Tibial artery (tissue), 4 donors: ENCODE measurements around the gene TXNDC17.
"Not testable (repeated sequence)": the region's sequence is repeated elsewhere in the genome, so short reads cannot be mapped to it uniquely, and the experiment has no call there.

ENCODE experiments used
- DNase-seq, 2 donors: peaks; one replicate each; pipeline ENCODE4 v3.0.0-alpha.2; 2019
- H3K27ac ChIP-seq, 2 donors: fragments of 200-600 bp; sonication (generic) in 1 of 2; 1 replicate in 1 of 2; 2 replicates in 1 of 2; pipeline ENCODE4 v1.5.1; 2018 to 2019; ENCODE audit warnings: mild to moderate bottlenecking in 1 of 2
- H3K27me3 ChIP-seq, 2 donors: fragments of 200-600 bp; sonication (generic) in 1 of 2; one replicate each; pipeline versions ENCODE4 v1.5.1 to v1.6.0; 2016 to 2019
- H3K36me3 ChIP-seq, 3 donors: fragments of 200-600 bp; sonication (generic) in 2 of 3; one replicate each; pipeline ENCODE4 v1.5.1; 2016 to 2019; ENCODE audit warnings: mild to moderate bottlenecking in 2 of 3
- H3K4me1 ChIP-seq, 4 donors: fragments of 200-600 bp; sonication (generic) in 2 of 4; 1 replicate in 3 of 4; 2 replicates in 1 of 4; pipeline ENCODE4 v1.5.1; 2016 to 2019
- H3K4me3 ChIP-seq, 2 donors: fragments of 200-600 bp; sonication (generic) in 1 of 2; 1 replicate in 1 of 2; 2 replicates in 1 of 2; pipeline ENCODE4 v1.5.1; 2018 to 2019; ENCODE audit warnings: mild to moderate bottlenecking in 2 of 2
- H3K9me3 ChIP-seq, 3 donors: fragments of 200-600 bp; sonication (generic) in 1 of 3; one replicate each; pipeline ENCODE4 v1.5.1; 2016 to 2019
- intact Hi-C: fragments of 100-400 bp; cut with DNase I; formaldehyde crosslinking; loops from one replicate; pipeline ENCODE4 v1.15.0; 2023; ENCODE audit warnings: low total_unique reads
- TF ChIP-seq, protein P1 (sequence below), 2 experiments: fragments of 200-600 bp in 1 of 2; fragments of 450-650 bp in 1 of 2; IDR thresholded peaks; one replicate each; pipeline ENCODE4 v1.5.1; 2017 to 2019; ENCODE audit warnings: antibody characterized with exemption in 2 of 2, mild to moderate bottlenecking in 1 of 2, moderate library complexity in 1 of 2

TXNDC17 gene

DNA sequence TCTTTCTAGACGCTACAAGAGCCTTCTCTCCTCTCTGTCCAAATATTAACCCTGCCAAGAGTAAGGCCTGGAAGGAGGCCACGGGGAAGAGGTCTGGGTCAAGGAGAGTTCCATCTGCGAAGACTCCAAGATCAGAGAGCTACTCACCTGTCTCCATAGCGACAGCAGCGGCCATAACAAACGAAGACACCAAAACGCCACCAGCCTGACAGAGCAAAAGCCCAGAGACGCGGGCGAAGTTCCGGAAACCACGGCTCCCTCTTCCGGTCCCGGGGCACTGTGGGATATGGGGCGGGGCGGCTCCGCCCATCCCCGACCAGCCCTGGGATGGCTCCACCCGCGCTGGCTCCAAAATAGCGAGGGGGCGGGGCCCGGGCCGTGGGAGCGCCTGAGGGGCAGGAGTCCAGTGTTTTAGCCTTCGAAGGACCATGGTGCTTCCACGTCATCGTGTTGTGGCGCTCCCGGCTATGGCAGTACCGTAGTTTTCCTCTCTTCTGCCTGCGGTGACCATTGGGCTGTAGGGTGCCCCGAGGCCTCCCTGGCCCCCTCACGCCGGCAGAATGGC lies 10.6 kb downstream of the TXNDC17 start, which contains the start of the genes C17orf100 and MED31:
Gene C17orf100, plus strand, starts transcription at position 409 of the 565 bp plus-strand sequence. Its CDS starts 152 bp downstream, at position 561.
Gene MED31, minus strand, starts transcription at position 252 of the 565 bp plus-strand sequence. Its CDS starts 77 bp downstream, at position 175.
- Histone ChIP-seq H3K27me3 (peaks cover 0 to 17% of the 10 kb centered on the region in 2 donors), H3K4me1 (peaks cover 0 to 37% (median 23%) of the 10 kb centered on the region in 4 donors), H3K9me3 (peaks cover 0 to 4% (median 0%) of the 10 kb centered on the region in 3 donors), H3K4me3 (peak within 1 kb of the TSS; percentile 65 to 86), H3K27ac (peak within 1 kb of the TSS; percentile 84 to 86), H3K36me3 (peaks cover 15 to 25% (median 23%) of the 10 kb centered on the region in 3 donors)
- TF ChIP-seq, protein P1, sequence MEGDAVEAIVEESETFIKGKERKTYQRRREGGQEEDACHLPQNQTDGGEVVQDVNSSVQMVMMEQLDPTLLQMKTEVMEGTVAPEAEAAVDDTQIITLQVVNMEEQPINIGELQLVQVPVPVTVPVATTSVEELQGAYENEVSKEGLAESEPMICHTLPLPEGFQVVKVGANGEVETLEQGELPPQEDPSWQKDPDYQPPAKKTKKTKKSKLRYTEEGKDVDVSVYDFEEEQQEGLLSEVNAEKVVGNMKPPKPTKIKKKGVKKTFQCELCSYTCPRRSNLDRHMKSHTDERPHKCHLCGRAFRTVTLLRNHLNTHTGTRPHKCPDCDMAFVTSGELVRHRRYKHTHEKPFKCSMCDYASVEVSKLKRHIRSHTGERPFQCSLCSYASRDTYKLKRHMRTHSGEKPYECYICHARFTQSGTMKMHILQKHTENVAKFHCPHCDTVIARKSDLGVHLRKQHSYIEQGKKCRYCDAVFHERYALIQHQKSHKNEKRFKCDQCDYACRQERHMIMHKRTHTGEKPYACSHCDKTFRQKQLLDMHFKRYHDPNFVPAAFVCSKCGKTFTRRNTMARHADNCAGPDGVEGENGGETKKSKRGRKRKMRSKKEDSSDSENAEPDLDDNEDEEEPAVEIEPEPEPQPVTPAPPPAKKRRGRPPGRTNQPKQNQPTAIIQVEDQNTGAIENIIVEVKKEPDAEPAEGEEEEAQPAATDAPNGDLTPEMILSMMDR (IDR thresholded peaks at IDR 0.05) = no peak
- DNase-seq = peak; percentile 94 to 97
- intact Hi-C loops = no loop called here

DNA sequence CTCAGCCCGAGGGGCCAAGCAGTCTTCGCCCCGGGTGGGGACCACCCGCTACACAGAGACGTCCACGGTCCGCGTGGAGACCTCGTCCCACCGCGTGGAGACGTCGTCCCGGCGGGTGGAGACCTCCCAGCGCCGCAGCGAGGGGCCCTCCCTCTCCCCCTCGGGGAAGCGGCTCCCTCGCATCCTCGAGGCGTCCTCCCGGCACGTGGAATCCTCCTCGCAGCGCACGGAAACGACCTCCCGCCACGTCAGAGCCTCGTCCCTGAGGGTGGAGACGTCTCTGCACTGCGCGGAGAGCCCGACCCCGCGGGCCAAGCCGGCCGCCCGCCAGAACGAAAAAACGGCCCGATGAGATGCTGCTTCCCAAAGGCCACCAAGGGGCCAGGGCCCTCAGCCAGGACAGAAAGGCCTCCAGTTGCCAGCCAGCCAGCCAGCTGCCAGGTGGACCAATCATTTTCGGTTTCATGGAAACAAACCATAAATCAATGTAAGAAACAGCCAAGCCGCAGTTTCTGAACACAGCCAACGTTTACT lies 11.1 kb downstream of the TXNDC17 start:
- DNase-seq = peak; percentile 66 to 90
- Histone ChIP-seq H3K9me3 (peaks cover 0 to 4% (median 0%) of the 10 kb centered on the region in 3 donors), H3K27me3 (peaks cover 0 to 19% of the 10 kb centered on the region in 2 donors), H3K4me3 (peak overlapping the region; percentile 65 to 86), H3K4me1 (peaks cover 0 to 37% (median 23%) of the 10 kb centered on the region in 4 donors), H3K27ac (peak overlapping the region; percentile 84 to 86), H3K36me3 (peaks cover 15 to 21% (median 17%) of the 10 kb centered on the region in 3 donors)
- intact Hi-C loops = no loop called here
- TF ChIP-seq, protein P1 (IDR thresholded peaks at IDR 0.05) = no peak

DNA sequence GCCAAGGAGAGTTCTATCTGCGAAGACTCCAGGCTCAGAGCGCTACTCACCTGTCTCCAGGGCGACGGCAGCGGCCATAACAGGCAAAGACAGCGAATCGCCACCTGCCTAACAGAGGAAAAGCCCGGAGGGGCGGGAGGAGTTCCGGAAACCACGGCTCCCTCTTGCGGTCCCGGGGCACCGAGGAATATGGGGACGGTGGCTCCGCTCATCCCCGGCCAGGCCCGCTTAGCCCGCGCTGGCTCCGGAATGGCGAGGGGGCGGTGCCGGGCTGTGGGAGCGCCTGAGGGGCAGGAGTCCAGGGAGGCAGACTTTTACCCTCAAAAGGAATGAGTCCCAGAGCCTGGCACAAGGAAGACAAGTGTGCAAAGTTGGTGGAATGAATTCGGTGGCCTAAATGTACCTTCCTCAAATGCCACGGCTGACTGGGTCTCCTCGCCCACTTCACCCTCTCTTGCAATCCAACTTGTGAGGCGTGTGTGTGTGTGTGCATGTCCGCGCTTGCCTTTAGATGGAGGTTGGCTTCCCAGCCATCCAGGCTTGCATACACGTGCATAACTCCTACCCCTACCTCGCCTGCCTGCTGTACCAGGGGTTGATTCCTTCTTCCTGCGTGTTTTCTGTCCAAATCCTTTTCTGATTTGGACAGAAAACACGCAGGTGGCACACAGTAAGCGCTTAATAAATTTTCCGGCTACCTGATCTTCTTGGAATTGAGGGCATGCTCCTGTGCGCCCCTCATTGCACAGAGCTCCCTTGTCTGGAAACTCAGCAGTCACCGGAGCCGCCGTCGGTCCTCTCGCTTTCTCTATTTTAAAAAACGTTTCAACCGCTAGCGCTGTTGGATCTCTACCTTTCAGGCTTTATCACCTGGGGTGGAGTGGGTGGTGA lies 14.2 kb downstream of the TXNDC17 start:
- Histone ChIP-seq H3K36me3 (no peaks in the 10 kb centered on the region), H3K4me3 (peak overlapping the region in 1 of 2 donors; percentile 8), H3K27ac (no peak overlapping the region), H3K9me3 (peaks cover 0 to 4% (median 0%) of the 10 kb centered on the region in 3 donors), H3K4me1 (peaks cover 0 to 26% (median 15%) of the 10 kb centered on the region in 4 donors), H3K27me3 (peaks cover 0 to 45% of the 10 kb centered on the region in 2 donors)
- intact Hi-C loops = no loop called here
- TF ChIP-seq, protein P1 (IDR thresholded peaks at IDR 0.05) = no peak
- DNase-seq = no peak

DNA sequence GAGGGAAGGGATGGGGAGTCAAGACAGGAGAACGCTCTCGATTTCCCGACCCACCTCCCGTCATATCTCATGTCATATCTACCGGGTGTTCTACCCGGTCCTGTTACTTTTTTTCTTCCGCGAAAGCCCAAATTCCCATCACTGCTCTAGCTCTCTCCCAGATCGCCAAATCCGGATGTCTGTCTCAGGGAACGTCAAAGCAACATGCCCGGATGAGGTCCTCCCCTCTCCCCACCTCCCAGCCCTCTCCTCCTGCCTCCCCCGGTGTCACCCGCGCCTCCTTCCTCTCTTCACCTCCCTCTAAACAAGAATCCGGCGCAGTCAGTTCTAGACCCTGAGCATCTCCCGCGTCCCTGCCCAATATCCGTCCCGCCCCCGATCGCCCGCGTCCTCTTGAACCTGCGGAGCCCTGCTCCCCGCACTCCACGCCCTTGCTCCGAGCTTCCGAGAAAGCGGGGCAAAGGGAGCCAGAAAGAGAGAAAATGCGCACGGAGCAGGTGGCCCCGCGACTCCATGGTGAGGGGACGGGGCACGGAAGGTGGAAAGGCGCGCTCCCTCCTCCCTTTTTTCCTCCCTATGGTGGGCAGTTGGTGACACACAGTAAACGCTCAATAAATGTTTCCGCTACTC lies 15.0 kb downstream of the TXNDC17 start:
- H3K4me1 ChIP-seq = peaks cover 0 to 19% (median 10%) of the 10 kb centered on the region in 4 donors
- H3K27me3 ChIP-seq = peaks cover 0 to 53% of the 10 kb centered on the region in 2 donors
- intact Hi-C loops, H3K9me3 ChIP-seq, H3K27ac ChIP-seq, H3K4me3 ChIP-seq, DNase-seq, H3K36me3 ChIP-seq: not testable (repeated sequence)

DNA sequence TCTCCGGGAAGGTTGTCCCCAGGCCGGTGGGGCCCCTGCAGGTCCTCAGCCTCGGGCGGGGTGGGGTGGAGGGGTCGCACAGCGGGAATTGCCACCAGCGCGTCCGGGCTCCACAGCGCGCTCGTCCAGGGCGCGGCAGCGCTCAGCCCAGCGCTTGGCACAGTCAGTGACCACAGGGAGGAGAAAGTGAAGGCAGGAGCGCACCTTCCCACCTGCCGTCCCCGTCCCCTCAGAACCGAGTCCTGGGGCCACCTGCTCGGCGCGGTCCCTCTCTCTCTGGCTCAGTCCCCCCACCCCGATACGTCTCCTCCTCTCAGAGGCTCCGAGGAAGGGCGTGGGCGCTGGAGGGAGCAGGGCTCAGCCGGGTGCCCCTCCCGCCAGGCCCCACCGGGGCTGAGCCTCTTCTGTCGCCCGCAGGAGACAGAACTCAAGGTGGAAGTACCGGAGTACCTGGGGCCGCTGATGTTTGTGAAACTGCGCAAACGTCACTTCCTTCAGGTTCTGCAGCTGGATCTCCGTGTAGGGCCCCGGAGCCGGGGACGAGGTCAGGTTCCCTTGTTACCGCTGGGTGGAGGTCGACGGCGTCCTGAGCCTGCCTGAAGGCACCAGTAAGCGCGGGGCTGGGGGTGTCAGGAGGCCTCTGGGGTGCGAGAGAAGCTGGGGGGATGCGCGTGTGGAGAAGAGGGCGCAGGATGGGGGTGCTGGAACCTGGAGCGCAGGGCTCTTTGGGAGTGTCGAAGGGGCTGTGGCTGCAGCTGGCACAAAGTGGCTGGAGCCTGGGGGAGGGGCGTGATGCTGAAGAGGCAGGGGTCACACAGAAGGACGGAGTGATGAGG lies 16.2 kb downstream of the TXNDC17 start:
- Histone ChIP-seq H3K4me1 (peaks cover 0 to 14% (median 5%) of the 10 kb centered on the region in 4 donors), H3K27me3 (peaks cover 0 to 56% of the 10 kb centered on the region in 2 donors)
- H3K4me3 ChIP-seq, intact Hi-C loops, H3K36me3 ChIP-seq, H3K9me3 ChIP-seq, H3K27ac ChIP-seq, DNase-seq: not testable (repeated sequence)
